ENCODE data around the gene INPP5A. TPM values are rescaled to one million over a fixed set of nuclear protein-coding genes. Genes with fewer than 3 reads are reported as not detected.
"Not testable (repeated sequence)": the region's sequence is repeated elsewhere in the genome, so short reads cannot be mapped to it uniquely, and the experiment has no call there.

INPP5A gene
- total RNA-seq, 1 donor, result 15.9 TPM

GRCh38 chr10:132820056-132820455, 282.5 kb downstream of the INPP5A start:
- no peak for DNase-seq (ENCODE audit: low read depth in 2 of 3, low spot score in 2 of 3)

- DNase-seq (ENCODE audit: low read depth in 2 of 3, low spot score in 2 of 3), result not testable (repeated sequence)
Observed at GRCh38 chr10:132825783-132826523, 288.4 kb downstream of the INPP5A start.

GRCh38 chr10:132826524-132827422, 289.2 kb downstream of the INPP5A start:
- no peak for DNase-seq (ENCODE audit: low read depth in 2 of 3, low spot score in 2 of 3)

GRCh38 chr10:132827423-132827789, 289.8 kb downstream of the INPP5A start:
- no peak for DNase-seq (ENCODE audit: low read depth in 2 of 3, low spot score in 2 of 3)

GRCh38 chr10:132827861-132828539, 290.4 kb downstream of the INPP5A start:
- DNase-seq (ENCODE audit: low read depth in 2 of 3, low spot score in 2 of 3), result no peak

GRCh38 chr10:132828681-132829080, 291.1 kb downstream of the INPP5A start:
- no peak for DNase-seq (ENCODE audit: low read depth in 2 of 3, low spot score in 2 of 3)

- no peak for DNase-seq (ENCODE audit: low read depth in 2 of 3, low spot score in 2 of 3)
Observed at GRCh38 chr10:132829403-132829802, 291.8 kb downstream of the INPP5A start.

GRCh38 chr10:132832186-132832969, 294.8 kb downstream of the INPP5A start:
- no peak for DNase-seq (ENCODE audit: low read depth in 2 of 3, low spot score in 2 of 3)

Other genes starting within 250 kb of the INPP5A start
- 25.0 TPM for gene STK32C, start 229.8 kb upstream of the INPP5A start, total RNA-seq
- 8.1 TPM for gene LRRC27, start 205.6 kb upstream of the INPP5A start, total RNA-seq
- gene PWWP2B, start 140.6 kb upstream of the INPP5A start, total RNA-seq, result 36.6 TPM
- gene NKX6-2, start 248.4 kb downstream of the INPP5A start, total RNA-seq, result not detected